ENCODE results near the gene IER5. TPM values are rescaled to one million over a fixed set of nuclear protein-coding genes. Genes with fewer than 3 reads are reported as not detected.
"Not testable (repeated sequence)": the region's sequence is repeated elsewhere in the genome, so short reads cannot be mapped to it uniquely, and the experiment has no call there.

The IER5 gene
- total RNA-seq, 2 donors from 2014 or later, result 13.2 to 21.2 TPM

GRCh38 chr1:181057079-181057478 is 31.4 kb upstream of the IER5 start:
- WGBS, 2 experiments (ENCODE audit: insufficient coverage in 1 of 2, insufficient read length in 1 of 2), result 64 to 66% methylated on average over 3 of the region's 3 CpGs
- Histone ChIP-seq H3K9me3 (ENCODE audit: control insufficient read depth, low read length) (peaks cover 9% of the 10 kb centered on the region), H3K27me3 (ENCODE audit: control insufficient read depth, insufficient read depth, low read length, poor library complexity, severe bottlenecking) (no peaks in the 10 kb centered on the region), H3K4me3 (ENCODE audit: low read length) (no peak overlapping the region), H3K4me1 (ENCODE audit: control insufficient read depth, insufficient read depth, low read length) (peaks cover 10% of the 10 kb centered on the region), H3K36me3 (ENCODE audit: control insufficient read depth, insufficient read depth, low read length) (no peaks in the 10 kb centered on the region), H3K9ac (ENCODE audit: extremely low read depth, low read length, poor library complexity, severe bottlenecking) (no peak overlapping the region), H3K27ac (ENCODE audit: low read depth, low read length) (no peak overlapping the region)
- Mint-ChIP-seq H3K36me3 (ENCODE audit: low read depth) (no peaks in the 10 kb centered on the region), H3K27me3 (ENCODE audit: insufficient read depth) (peaks cover 13% of the 10 kb centered on the region), H3K4me3 (no peak overlapping the region), H3K4me1 (peaks cover 24% of the 10 kb centered on the region), H3K27ac (peak overlapping the region; percentile 3), H3K9me3 (peaks cover 5% of the 10 kb centered on the region)
- TF ChIP-seq CTCF (conservative IDR thresholded peaks at IDR 0.05), result no peak
- no peak for DNase-seq

- Mint-ChIP-seq H3K27ac (no peak overlapping the region), H3K4me3 (no peak overlapping the region), H3K36me3 (ENCODE audit: low read depth) (no peaks in the 10 kb centered on the region), H3K4me1 (peaks cover 38% of the 10 kb centered on the region), H3K27me3 (ENCODE audit: insufficient read depth) (peaks cover 4% of the 10 kb centered on the region), H3K9me3 (peaks cover 5% of the 10 kb centered on the region)
- no peak for TF ChIP-seq CTCF (conservative IDR thresholded peaks at IDR 0.05)
- Histone ChIP-seq H3K9ac (ENCODE audit: extremely low read depth, low read length, poor library complexity, severe bottlenecking) (no peak overlapping the region), H3K27ac (ENCODE audit: low read depth, low read length) (no peak overlapping the region), H3K4me3 (ENCODE audit: low read length) (no peak overlapping the region), H3K36me3 (ENCODE audit: control insufficient read depth, insufficient read depth, low read length) (no peaks in the 10 kb centered on the region), H3K4me1 (ENCODE audit: control insufficient read depth, insufficient read depth, low read length) (peaks cover 13% of the 10 kb centered on the region), H3K9me3 (ENCODE audit: control insufficient read depth, low read length) (peaks cover 9% of the 10 kb centered on the region), H3K27me3 (ENCODE audit: control insufficient read depth, insufficient read depth, low read length, poor library complexity, severe bottlenecking) (no peaks in the 10 kb centered on the region)
- no peak for DNase-seq
Observed at GRCh38 chr1:181059435-181059834, 29.1 kb upstream of the IER5 start.

GRCh38 chr1:181060066-181060465 is 28.4 kb upstream of the IER5 start:
- H3K9ac ChIP-seq (ENCODE audit: extremely low read depth, low read length, poor library complexity, severe bottlenecking), result no peak overlapping the region
- peak overlapping the region; percentile 3 for H3K27ac Mint-ChIP-seq
- H3K36me3 Mint-ChIP-seq (ENCODE audit: low read depth), result no peaks in the 10 kb centered on the region
- no peaks in the 10 kb centered on the region for H3K27me3 ChIP-seq (ENCODE audit: control insufficient read depth, insufficient read depth, low read length, poor library complexity, severe bottlenecking)
- no peak for DNase-seq
- H3K27me3 Mint-ChIP-seq (ENCODE audit: insufficient read depth), result peaks cover 4% of the 10 kb centered on the region
- peaks cover 40% of the 10 kb centered on the region for H3K4me1 Mint-ChIP-seq
- no peak overlapping the region for H3K27ac ChIP-seq (ENCODE audit: low read depth, low read length)
- peaks cover 9% of the 10 kb centered on the region for H3K9me3 ChIP-seq (ENCODE audit: control insufficient read depth, low read length)
- peaks cover 13% of the 10 kb centered on the region for H3K4me1 ChIP-seq (ENCODE audit: control insufficient read depth, insufficient read depth, low read length)
- H3K36me3 ChIP-seq (ENCODE audit: control insufficient read depth, insufficient read depth, low read length), result no peaks in the 10 kb centered on the region
- H3K9me3 Mint-ChIP-seq, result peaks cover 5% of the 10 kb centered on the region
- no peak overlapping the region for H3K4me3 Mint-ChIP-seq
- H3K4me3 ChIP-seq (ENCODE audit: low read length), result no peak overlapping the region
- TF ChIP-seq CTCF (conservative IDR thresholded peaks at IDR 0.05), result no peak
- 85 to 95% methylated on average over 1 of the region's 1 CpG for WGBS, 2 experiments (ENCODE audit: insufficient coverage in 1 of 2, insufficient read length in 1 of 2)

- H3K27ac ChIP-seq (ENCODE audit: low read depth, low read length); H3K9me3 ChIP-seq (ENCODE audit: control insufficient read depth, low read length); H3K9ac ChIP-seq (ENCODE audit: extremely low read depth, low read length, poor library complexity, severe bottlenecking); H3K9me3 Mint-ChIP-seq; H3K4me3 ChIP-seq (ENCODE audit: low read length); DNase-seq; H3K27me3 ChIP-seq (ENCODE audit: control insufficient read depth, insufficient read depth, low read length, poor library complexity, severe bottlenecking); H3K36me3 Mint-ChIP-seq (ENCODE audit: low read depth); H3K27me3 Mint-ChIP-seq (ENCODE audit: insufficient read depth); H3K36me3 ChIP-seq (ENCODE audit: control insufficient read depth, insufficient read depth, low read length); H3K27ac Mint-ChIP-seq; H3K4me3 Mint-ChIP-seq: not testable (repeated sequence)
- H3K4me1 Mint-ChIP-seq, result peaks cover 39% of the 10 kb centered on the region
- H3K4me1 ChIP-seq (ENCODE audit: control insufficient read depth, insufficient read depth, low read length), result peaks cover 13% of the 10 kb centered on the region
- WGBS, 2 experiments (ENCODE audit: insufficient coverage in 1 of 2, insufficient read length in 1 of 2), result 99% methylated on average over 4 of the region's 4 CpGs; no CpG with 5 or more reads in 1 of the 2 experiments
Observed at GRCh38 chr1:181060947-181061346, 27.6 kb upstream of the IER5 start.
